ENCODE data around the gene SLC6A6. TPM values are rescaled to one million over a fixed set of nuclear protein-coding genes. Genes with fewer than 3 reads are reported as not detected.

The SLC6A6 gene
- total RNA-seq, 1 experiment from 2014 or later, result 72.6 TPM

DNA sequence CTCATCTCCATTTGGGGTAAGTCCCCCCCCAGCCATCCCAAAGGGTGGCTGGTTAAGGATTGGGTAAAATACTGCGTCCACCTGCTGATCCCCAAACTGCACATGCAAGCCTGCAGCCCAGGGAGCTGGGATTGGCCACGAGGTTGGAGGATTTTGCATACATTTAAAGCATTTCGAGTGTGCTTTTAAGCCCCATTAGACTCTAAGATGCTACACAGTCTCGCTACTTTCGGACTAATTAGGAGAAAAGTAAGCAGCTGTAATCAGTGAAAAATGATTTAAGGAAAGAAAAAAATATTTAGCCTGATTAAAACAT lies 23.9 kb downstream of the SLC6A6 start:
- Mint-ChIP-seq H3K36me3 (ENCODE audit: insufficient read depth in 1 of 3, low read depth in 3 of 3) (peaks cover 2 to 7% (median 4%) of the 10 kb centered on the region in 3 experiments; a peak in 3 of 7 replicates), H3K4me3 (peak overlapping the region in 1 of 2 experiments; percentile 50; a peak in 1 of 5 replicates), H3K4me1 (peaks cover 56 to 63% of the 10 kb centered on the region in 2 experiments), H3K9me3 (no peaks in the 10 kb centered on the region), H3K27me3 (ENCODE audit: low read depth) (no peaks in the 10 kb centered on the region; the same call in 1 of the 2 replicates), H3K27ac (no peak overlapping the region; a peak in 1 of 7 replicates)
- Histone ChIP-seq H3K23me2 (ENCODE audit: insufficient read length, low read depth, low read length, poor library complexity, severe bottlenecking) (peaks cover 3% of the 10 kb centered on the region), H3K23ac (ENCODE audit: insufficient read length, low read depth, low read length) (no peak overlapping the region), H3K4me2 (ENCODE audit: insufficient read depth, insufficient read length, low read length) (no peak overlapping the region), H3T11ph (ENCODE audit: low read length) (no peak overlapping the region), H3K27ac (ENCODE audit: insufficient read length, low read depth, low read length) (no peak overlapping the region), H4K20me1 (ENCODE audit: control insufficient read depth, insufficient read depth, insufficient read length) (no peaks in the 10 kb centered on the region), H3K9me3 (ENCODE audit: control insufficient read depth, low read depth, low read length) (no peaks in the 10 kb centered on the region), H3K56ac (ENCODE audit: insufficient read length, low read depth, low read length) (no peak overlapping the region), H3K14ac (ENCODE audit: insufficient read depth, low read length) (no peak overlapping the region), H2AFZ (ENCODE audit: low read length) (no peak overlapping the region), H3K4me1 (ENCODE audit: insufficient read depth, low read length) (peaks cover 20% of the 10 kb centered on the region), H2BK5ac (ENCODE audit: insufficient read length, low read length) (no peak overlapping the region), H3K79me2 (ENCODE audit: insufficient read depth, low read length) (peaks cover 9% of the 10 kb centered on the region; the same call in 1 of the 2 replicates), H2AK5ac (ENCODE audit: insufficient read length, low read length) (no peak overlapping the region), H4K91ac (ENCODE audit: insufficient read length, low read depth, low read length) (no peak overlapping the region), H4K8ac (replicated peaks; ENCODE audit: insufficient read length, low read depth, low read length) (no peak overlapping the region), H2BK12ac (ENCODE audit: insufficient read length, low read depth, low read length) (no peak overlapping the region), H3K9ac (ENCODE audit: extremely low read depth, insufficient read length, low read length) (no peak overlapping the region), H2BK20ac (ENCODE audit: low read depth, low read length, poor library complexity, severe bottlenecking) (no peak overlapping the region), H3K4ac (ENCODE audit: low read depth, low read length) (no peak overlapping the region), H3K18ac (ENCODE audit: insufficient read length, low read depth, low read length) (no peak overlapping the region), H3K79me1 (ENCODE audit: insufficient read depth, low read depth, low read length, poor library complexity, severe bottlenecking) (peaks cover 12% of the 10 kb centered on the region), H2BK120ac (ENCODE audit: low read depth, low read length, poor library complexity, severe bottlenecking) (no peak overlapping the region), H3K27me3 (ENCODE audit: insufficient read depth, low read length) (no peaks in the 10 kb centered on the region), H2BK15ac (ENCODE audit: low read depth, low read length) (no peak overlapping the region), H4K5ac (ENCODE audit: insufficient read length, low read depth, low read length) (no peak overlapping the region)
- no peak for DNase-seq
- WGBS (ENCODE audit: extremely low coverage, insufficient read length, low lambda C conversion rate), result no CpG with 5 or more reads among the region's 5 CpGs
- TF ChIP-seq, protein P1, sequence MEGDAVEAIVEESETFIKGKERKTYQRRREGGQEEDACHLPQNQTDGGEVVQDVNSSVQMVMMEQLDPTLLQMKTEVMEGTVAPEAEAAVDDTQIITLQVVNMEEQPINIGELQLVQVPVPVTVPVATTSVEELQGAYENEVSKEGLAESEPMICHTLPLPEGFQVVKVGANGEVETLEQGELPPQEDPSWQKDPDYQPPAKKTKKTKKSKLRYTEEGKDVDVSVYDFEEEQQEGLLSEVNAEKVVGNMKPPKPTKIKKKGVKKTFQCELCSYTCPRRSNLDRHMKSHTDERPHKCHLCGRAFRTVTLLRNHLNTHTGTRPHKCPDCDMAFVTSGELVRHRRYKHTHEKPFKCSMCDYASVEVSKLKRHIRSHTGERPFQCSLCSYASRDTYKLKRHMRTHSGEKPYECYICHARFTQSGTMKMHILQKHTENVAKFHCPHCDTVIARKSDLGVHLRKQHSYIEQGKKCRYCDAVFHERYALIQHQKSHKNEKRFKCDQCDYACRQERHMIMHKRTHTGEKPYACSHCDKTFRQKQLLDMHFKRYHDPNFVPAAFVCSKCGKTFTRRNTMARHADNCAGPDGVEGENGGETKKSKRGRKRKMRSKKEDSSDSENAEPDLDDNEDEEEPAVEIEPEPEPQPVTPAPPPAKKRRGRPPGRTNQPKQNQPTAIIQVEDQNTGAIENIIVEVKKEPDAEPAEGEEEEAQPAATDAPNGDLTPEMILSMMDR (conservative IDR thresholded peaks at IDR 0.05), result no peak

Measured in H9 (cell line).